ENCODE results near the gene POLQ. TPM values are rescaled to one million over a fixed set of nuclear protein-coding genes. Genes with fewer than 3 reads are reported as not detected.

Gene POLQ
- total RNA-seq, 4 donors from 2014 or later, result 2.1 to 8.4 (median 5.3) TPM

DNA sequence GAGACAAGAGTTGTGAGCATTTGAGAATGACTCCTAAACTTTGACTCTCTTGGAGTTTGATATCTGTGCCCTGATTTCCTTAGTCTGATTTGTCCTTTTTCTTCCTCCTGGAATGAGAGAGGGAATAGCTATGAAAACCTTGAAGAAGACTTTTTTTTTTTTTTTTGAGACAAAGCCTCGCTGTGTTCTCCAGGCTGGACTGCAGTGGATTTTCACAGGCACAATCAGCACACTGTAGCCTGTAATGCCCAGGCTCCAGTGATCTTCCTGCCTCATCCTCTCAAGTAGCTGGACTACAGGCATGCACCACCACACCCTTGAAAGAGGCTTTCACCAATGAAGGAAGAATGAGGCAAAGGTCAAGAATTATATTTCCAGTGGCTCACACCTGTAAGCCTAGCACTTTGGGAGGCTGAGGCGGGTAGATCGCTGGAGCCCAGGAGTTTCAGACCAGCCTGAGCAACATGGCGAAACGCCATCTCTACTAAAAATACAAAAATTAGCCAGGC is 11.7 kb upstream of the POLQ start:
- no peak for DNase-seq
- WGBS, 2 donors, result 86 to 87% methylated on average over 5 of the region's 5 CpGs
- no peak for TF ChIP-seq POLR2A (IDR thresholded peaks at IDR 0.05)
- TF ChIP-seq, protein P1, sequence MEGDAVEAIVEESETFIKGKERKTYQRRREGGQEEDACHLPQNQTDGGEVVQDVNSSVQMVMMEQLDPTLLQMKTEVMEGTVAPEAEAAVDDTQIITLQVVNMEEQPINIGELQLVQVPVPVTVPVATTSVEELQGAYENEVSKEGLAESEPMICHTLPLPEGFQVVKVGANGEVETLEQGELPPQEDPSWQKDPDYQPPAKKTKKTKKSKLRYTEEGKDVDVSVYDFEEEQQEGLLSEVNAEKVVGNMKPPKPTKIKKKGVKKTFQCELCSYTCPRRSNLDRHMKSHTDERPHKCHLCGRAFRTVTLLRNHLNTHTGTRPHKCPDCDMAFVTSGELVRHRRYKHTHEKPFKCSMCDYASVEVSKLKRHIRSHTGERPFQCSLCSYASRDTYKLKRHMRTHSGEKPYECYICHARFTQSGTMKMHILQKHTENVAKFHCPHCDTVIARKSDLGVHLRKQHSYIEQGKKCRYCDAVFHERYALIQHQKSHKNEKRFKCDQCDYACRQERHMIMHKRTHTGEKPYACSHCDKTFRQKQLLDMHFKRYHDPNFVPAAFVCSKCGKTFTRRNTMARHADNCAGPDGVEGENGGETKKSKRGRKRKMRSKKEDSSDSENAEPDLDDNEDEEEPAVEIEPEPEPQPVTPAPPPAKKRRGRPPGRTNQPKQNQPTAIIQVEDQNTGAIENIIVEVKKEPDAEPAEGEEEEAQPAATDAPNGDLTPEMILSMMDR (IDR thresholded peaks at IDR 0.05), result no peak
- Histone ChIP-seq H3K9me3 (no peaks in the 10 kb centered on the region), H3K27me3 (no peaks in the 10 kb centered on the region), H3K4me3 (no peak overlapping the region), H3K36me3 (no peaks in the 10 kb centered on the region), H3K4me1 (peaks cover 0 to 15% (median 6%) of the 10 kb centered on the region in 3 donors), H3K27ac (no peak overlapping the region)
- intact Hi-C loops (cut with DNase I), result no loop called here

DNA sequence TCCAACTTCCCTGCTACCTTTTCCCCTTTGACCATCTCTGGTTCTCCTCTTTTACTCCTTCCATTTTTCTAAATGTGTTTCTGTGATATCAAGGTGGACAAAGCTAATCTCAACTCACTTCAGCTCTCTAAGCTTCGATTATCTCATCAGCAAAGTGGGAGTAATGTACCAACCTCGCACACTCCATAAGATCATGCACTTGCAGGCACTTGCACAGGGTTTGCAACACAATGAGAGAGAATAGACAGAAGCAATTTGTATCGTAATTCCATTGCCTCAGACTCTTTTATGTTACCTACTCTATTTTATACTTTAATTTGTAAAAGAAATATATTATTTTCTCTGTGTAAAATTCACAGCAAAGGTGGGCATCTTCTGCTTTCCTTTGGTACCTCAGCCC is 7.0 kb upstream of the POLQ start:
- Histone ChIP-seq H3K36me3 (no peaks in the 10 kb centered on the region), H3K9me3 (no peaks in the 10 kb centered on the region), H3K4me1 (peaks cover 0 to 15% (median 7%) of the 10 kb centered on the region in 3 donors), H3K4me3 (no peak overlapping the region), H3K27me3 (no peaks in the 10 kb centered on the region), H3K27ac (no peak overlapping the region)
- DNase-seq, result no peak
- TF ChIP-seq, protein P1 (IDR thresholded peaks at IDR 0.05), result no peak
- TF ChIP-seq POLR2A (IDR thresholded peaks at IDR 0.05), result no peak
- 58 to 76% methylated on average over 3 of the region's 3 CpGs for WGBS, 2 donors
- intact Hi-C loops (cut with DNase I), result no loop called here

DNA sequence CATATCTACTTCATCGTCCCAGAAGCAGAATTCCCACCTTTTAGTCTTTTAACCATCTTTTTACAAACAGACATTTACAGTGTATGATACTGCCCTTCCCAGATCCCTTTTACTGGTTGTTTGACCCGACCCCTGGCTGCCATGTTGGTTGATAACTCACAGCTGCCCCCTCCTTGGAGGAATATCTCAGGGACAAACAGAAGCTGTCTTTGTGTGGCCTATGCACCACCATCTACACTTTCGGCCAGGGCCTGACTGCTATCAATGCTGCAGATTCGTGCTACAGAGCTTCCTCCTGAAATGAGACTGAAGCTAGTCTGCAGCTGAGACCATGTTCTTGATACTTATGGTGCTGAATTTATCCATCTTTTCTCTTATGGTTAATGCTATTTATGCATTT is 6.6 kb upstream of the POLQ start:
- intact Hi-C loops (cut with DNase I), result no loop called here
- Histone ChIP-seq H3K27ac (no peak overlapping the region), H3K9me3 (no peaks in the 10 kb centered on the region), H3K4me1 (peaks cover 0 to 16% (median 7%) of the 10 kb centered on the region in 3 donors), H3K4me3 (peak overlapping the region in 1 of 4 donors; percentile 19), H3K27me3 (no peaks in the 10 kb centered on the region), H3K36me3 (no peaks in the 10 kb centered on the region)
- DNase-seq, result no peak
- 58 to 72% methylated on average over 4 of the region's 4 CpGs for WGBS, 2 donors
- TF ChIP-seq, protein P1 (IDR thresholded peaks at IDR 0.05), result no peak
- TF ChIP-seq POLR2A (IDR thresholded peaks at IDR 0.05), result no peak

DNA sequence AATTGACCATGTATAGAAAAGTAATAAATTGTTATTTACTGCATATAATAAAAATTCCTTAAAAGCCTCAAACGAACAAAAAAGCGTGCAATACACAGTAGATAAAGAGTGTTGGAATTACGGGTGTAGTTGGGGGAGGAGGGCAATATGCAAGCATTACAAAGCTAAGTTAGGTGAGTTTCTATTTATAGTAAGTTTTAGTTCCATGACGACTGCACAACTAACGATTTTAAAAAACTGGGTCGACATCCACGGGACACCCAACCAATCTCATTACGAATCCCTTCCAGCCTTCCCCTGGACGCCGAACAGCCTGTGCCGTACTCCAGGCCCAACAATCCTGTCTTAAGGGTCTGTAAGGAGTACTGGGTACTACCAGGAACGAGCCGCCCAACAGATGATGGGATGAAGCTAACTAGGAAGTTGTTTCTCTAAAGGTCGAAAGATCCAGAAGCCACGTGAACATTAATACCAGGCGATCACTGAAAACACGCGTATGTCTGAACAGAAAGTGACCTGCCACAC is 677 bp downstream of the POLQ start:
- intact Hi-C loops (cut with DNase I), result no loop called here
- Histone ChIP-seq H3K4me1 (peaks cover 0 to 36% (median 13%) of the 10 kb centered on the region in 3 donors), H3K36me3 (no peaks in the 10 kb centered on the region), H3K27me3 (no peaks in the 10 kb centered on the region), H3K4me3 (peak overlapping the region; percentile 44 to 79 (median 72)), H3K9me3 (no peaks in the 10 kb centered on the region), H3K27ac (peak overlapping the region in 3 of 4 donors; percentile 35 to 91 (median 90))
- no peak for DNase-seq
- no peak for TF ChIP-seq POLR2A (IDR thresholded peaks at IDR 0.05)
- TF ChIP-seq, protein P1 (IDR thresholded peaks at IDR 0.05), result no peak
- WGBS, 2 donors, result 3 to 6% methylated on average over 13 to 18 of the region's 18 CpGs

DNA sequence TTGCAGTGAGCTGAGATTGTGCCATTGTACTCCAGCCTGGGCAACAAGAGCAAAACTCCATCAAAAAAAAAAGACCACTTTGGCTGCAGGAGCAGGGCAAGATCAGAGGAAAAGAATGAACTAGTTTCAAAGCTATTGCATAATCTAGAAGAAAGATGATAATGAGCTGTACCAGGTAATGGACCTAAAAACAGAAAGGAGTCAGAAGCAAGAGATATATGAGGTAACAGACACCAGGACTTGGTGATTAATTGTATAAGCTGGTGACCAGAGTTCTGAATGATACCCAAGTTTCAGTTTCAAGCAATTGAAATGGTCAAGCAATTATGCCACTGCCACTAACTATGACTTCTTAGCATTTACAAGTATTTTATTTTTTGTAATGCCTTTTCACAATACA is 2.9 kb downstream of the POLQ start:
- DNase-seq, result no peak
- Histone ChIP-seq H3K27me3 (no peaks in the 10 kb centered on the region), H3K4me1 (peaks cover 0 to 21% (median 6%) of the 10 kb centered on the region in 3 donors), H3K9me3 (no peaks in the 10 kb centered on the region), H3K4me3 (no peak overlapping the region), H3K27ac (no peak overlapping the region), H3K36me3 (no peaks in the 10 kb centered on the region)
- intact Hi-C loops (cut with DNase I), result no loop called here
- TF ChIP-seq POLR2A (IDR thresholded peaks at IDR 0.05), result no peak
- TF ChIP-seq, protein P1 (IDR thresholded peaks at IDR 0.05), result no peak
